Activated CD4-positive, CD25-positive, alpha-beta regulatory T cell treated with anti-CD3 and anti-CD28 coated beads, Interleukin-2, amount 50 U/mL, for 24 hours (primary cell): ENCODE data around the gene PLIN4.
A peak's percentile ranks its signal among the peaks of the same experiment; 100 is the strongest.
"Not testable (repeated sequence)": the region's sequence is repeated elsewhere in the genome, so short reads cannot be mapped to it uniquely, and the experiment has no call there.

Experiments used
- ATAC-seq, 2 donors: fragments of 150-1000 bp; cut with Tn5 transposase; one replicate each; pipeline ENCODE4 v1.10.0; 2021; ENCODE audit warnings: mild to moderate bottlenecking in 1 of 2, moderate library complexity in 1 of 2

PLIN4 gene

DNA sequence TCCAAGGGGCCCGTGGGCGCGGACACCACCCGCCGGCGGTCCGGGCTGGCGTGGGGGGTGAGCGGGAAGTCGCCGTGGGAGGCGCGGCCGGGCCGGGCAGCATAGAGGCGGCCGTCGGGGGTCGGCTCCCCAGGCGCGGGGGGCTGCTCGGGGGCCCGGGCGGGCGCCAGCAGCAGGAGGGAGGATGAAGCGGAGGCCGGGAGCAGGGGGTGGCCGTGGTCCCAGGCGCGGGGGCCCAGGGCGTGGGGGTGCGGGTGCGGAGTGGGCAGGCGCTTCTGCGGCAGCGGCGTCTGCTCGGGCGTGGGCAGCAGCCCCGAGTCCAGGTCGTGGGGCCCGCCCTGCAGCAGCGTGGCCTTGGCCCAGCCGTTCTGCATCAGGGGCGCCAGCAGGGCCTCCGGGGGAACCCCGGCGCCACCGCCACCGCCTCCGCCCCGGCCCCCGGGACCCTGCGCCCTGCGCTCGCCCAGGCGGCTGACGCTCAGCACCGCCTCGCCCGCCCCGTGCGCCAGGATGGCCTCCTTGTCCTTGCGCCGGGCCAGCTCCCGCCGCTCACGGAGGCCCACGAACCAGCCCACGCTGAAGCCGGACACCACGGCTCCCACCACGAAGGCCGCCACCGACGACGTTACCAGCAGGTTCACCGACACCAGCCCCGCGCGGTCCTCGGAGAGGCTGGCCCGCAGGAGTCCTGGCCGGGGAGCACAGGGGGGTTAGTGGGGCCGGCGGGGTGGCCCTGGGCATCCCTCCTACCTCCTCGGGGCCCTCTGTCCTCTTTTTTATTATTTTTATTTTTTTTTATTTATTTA is 25.8 kb upstream of the PLIN4 start:
- ATAC-seq: no peak

DNA sequence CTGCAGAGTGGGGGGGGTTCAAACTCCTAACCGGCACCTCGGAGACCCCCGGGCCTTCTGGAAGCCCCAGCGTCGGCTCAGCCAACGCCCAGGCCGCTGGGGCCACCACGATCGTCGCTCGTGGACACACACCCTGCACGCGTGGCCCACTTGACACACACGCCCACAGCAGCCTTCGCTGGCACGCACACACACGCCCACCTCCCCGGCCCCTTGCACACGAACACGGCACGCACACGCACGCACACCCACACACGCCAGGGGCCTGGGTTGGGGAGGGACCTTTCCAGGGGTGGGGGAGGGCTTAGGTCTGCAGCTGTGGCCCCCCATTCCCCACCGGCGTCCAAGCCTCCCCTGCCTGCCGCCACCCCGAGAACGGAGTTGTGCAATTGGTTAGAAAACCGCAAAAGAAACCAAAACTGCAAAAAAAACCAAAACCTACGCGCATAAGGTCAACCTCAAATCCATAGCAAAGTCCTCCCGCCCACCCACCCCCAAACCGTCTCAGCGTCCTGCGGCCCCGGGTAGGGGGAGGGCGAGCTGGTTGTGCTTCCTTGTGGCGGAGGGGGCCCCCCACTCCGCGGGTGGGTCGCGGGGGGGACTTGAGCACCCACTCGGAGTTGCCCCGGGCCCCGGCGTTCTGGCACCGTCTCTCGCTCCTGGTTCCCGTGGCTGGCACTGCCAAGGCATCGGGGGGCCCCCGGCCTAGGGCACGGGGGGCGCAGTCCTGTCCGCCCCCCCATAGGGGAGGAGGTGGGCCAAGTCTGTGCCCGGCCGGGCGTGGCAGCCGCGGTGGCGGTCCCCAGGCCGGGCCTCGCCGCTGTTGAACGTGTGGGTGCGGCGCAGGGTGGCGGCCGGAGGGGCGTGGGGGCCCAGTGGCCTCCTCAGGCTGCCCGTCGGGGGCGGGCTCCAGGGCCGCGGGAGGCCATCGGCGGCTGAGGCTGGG is 24.9 kb upstream of the PLIN4 start:
- ATAC-seq: no peak

DNA sequence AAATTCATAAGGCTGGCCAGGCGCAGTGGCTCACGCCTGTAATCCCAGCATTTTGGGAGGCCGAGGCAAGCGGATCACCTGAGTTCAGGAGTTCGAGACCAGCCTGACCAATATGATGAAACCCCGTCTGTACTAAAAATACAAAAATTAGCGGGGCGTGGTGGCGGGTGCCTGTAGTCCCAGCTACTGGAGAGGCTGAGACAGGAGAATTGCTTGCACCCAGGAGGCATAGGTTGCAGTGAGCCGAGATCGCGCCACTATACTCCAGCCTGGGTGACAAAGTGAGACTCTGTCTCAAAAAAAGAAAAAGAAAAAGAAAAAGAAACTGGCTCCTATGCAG is 23.5 kb upstream of the PLIN4 start:
- ATAC-seq: not testable (repeated sequence)

DNA sequence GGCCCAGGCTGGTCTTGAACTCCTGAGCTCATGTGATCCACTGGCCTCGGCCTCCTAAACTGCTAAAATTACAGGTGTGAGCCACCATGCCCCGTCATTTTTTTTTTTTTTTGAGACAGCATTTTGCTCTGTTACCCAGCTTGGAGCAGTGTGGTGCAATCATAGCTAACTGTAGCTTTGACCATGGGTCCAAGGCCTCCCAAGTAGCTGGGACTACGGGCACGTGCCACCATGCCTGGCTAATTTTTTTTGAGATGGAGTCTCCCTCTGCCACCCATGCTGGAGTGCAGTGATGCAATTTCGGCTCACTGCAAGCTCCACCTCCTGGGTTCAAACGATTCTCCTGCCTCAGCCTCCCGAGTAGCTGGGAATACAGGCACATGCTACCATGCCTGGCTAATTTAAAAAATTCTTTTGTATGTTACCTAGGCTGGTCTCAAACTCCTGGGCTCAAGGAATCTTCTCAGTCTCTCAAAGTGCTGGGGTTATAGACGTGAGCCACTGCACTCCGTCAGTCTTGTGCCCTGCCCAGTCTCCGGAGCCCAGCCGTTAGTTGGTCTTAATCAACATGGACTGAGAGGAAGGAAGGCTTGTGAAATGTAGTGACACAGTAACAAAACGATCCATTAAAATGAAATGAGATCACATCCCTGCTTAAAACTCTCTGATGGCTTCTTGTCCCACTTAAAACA is 23.0 kb upstream of the PLIN4 start:
- ATAC-seq: no peak

DNA sequence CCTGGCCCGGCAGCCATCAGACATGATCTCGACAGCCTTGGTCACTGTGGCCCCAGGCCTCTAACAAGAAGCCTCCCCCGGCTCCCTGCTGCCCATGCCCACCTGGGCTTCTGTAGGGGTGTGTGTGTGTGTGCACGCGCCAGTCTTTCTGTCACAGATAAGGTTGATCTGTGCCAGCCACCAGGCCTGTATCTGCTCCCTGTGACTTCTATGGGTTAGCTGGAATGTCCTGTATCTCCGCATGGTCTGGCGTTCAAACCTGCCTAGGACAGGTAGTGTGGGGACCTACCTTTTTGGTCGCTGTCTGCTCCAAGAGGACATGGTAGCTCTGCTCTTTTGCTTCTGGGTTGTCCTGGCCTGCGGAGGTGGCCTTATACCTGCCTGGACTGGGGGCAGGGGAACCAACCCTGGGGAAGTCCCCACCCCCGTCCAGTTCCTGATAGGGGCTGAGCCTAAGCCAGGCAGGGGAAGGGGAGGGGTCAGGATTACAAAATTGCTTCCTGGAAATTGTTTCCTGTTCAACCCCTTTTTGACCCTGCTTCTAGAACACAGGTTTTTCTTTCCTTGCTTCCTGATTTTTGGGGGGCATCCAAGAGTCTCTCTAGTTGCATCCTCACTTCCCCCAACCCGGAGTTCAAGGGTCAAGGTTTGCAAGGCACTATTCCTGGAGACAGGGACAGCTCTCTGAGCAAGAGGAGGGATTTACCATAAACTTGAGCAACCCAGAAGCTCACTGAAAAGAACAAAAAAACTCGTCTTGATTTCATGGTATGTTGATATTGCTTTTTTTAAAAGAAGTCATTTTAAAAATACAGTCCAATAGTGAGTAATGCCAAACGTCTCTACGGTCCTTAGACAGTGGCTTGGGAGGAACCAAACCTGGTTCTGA is 21.7 kb upstream of the PLIN4 start, which contains the start of gene LRG1:
Gene LRG1 (minus strand): TSS at position 344 of the 889 bp plus-strand sequence. CDS start 23 bp downstream, at position 321.
- ATAC-seq: peak; percentile 45 to 56

DNA sequence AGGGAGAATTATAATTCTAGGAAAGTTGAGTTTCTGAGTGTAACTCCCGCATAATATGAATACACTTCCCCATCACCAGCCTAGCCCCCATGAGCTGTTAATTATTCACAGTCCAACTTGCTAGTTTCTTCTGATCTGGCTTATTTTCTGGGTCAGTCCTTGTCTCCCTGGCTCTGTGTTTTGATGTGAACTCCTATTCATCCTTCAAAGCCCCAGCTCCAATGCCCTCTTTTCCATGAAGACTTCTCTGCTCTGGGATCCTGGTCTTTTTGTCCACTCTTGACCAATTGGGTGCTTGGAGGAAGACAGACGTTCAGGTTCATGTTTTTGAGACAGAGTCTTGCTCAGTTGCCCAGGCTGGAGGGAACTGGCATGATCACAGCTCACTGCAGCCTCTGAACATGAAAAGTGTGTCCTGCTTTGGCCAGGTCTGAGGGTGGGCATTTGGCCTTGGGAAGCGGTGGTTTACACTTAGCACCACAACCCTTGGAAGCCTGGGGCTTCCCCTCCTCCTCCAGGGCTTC is 20.9 kb upstream of the PLIN4 start:
- ATAC-seq: no peak

DNA sequence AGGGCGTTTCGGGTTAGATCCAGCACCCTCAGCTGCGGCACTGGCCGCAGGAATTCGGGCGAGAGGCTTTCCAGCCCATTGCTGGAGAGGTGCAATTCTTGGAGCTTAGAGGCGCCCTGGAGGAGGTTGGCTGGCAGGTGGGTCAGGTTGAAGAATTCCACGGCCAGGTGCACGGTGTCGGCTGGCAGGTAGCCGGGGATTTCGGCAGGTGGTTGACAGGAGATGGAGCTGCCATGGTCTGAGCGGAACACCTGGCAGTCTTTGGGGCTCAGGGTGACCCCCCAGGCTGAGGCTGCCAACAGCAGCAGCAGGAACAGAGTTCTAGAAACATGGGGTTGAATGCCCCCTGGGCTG is 20.3 kb upstream of the PLIN4 start:
- ATAC-seq: no peak

DNA sequence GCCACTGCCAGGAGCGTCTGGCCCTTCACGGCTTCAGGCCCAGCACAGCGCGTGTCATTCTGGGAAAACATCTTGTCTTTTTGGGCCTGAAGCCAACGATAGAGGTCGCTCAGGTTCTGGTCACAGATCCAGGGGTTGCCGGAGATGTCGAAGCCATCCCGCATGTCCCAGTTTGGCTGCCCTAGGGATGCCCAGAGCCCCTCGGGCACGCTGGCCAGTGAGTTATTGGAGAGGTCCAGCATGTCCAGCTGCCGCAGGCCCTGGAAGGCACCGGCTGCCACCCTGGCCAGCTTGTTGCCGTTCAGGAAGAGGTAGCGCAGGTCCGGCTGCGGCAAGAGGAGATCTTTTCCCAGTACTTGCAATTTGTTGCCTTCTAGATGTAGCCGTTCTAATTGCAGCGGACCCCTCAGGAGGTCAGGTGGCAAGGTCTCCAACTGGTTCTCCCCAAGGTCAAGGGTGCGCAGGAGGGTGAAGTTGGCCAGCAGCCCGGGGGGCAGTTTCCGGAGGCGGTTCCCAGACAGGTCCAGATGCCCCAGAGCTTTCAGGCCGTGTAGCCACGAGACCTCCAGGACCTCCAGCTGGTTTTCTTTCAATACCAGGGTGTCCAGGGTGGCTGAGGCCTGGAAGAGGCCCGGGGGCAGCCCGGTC is 19.8 kb upstream of the PLIN4 start:
- ATAC-seq: no peak

DNA sequence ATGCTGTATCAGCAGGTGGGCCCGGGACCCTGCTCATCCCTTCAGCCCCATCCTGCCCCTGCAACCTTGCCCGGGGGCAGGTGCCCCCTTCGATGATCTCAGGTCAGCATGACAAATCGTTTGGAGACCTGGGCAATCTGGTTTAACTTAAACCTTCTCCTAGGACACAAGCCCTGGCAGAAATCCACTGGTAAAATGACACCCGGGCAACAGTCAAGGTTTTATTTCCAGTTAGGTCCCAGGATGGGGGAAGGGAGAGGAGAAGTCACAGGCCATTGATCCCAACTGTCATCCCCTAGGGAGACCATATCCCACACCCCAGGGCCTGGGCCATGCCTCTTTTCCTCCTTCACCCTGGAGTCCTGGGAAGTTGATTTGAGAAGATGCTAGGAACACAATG is 18.5 kb upstream of the PLIN4 start:
- ATAC-seq: no peak

DNA sequence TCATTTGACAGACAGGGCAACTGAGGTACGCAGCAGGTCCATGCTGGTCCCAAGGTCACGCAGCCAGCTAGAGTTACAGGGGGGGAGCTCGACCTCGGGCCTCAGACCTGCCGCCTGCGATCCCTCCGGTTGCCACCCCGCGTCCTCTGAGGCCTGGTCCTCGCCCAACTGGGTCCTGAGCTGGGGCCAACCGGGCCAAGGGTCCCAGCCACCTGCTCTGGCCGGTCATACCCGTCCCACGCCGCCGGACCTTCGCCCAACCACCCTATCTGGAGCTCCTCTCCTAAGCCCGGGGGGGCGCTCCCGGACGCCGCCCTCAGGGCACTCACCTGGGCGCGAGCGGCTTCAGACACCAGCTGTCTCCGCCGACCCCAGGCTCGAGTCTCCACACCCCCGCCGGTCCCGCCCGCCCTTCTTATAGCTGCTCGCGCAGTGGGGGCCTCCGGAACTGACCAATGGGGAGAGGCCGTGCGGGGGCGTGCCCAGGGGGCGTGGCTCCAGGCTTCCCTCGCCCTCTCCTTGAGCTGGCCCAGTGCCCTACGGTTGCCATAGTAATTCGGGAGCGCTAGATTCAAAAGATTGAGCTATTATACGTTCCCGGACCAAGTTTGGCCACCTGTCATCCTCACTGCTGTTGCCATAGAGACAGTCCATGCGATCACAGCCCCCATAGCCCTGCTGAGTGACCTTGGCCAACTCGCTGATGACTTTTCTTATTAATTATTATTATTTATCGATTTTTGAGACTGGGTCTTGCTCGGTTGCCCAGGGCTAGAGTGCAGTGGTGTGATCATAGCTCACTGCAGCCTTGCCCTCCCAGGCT is 16.8 kb upstream of the PLIN4 start, which contains the start of gene PLIN5:
Gene PLIN5 (minus strand): TSS at position 389 of the 823 bp plus-strand sequence. CDS start 1,150 bp downstream, outside the sequence.
- peak; percentile 50 to 67 for ATAC-seq

DNA sequence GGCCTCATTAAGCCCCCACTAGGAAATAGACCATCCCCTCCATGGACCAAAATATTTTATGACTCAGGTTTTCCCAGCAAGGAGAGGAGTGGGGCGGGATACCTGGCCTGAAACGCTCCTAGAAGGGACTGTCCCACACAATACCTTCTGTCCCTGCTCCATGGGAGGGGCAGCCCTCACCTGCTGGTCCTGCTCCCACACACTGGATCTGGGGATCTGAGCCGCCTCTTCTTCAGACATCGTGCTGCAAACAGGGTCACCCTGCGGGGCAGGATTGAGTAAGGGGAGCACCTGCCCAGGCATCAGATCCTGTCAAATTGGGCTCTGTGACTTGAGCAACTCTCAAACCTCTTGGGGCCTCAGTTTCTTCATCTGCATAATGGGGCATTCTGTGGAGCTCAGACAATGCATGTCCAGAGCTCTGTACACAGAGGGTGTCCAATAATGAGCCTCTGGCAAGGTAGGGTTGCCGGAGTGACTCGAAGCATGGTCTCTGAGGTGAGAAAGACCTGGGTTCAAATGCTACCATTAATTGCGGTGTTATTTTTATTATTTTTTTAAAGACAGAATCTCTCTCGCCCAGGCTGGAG is 15.6 kb upstream of the PLIN4 start:
- no peak for ATAC-seq

DNA sequence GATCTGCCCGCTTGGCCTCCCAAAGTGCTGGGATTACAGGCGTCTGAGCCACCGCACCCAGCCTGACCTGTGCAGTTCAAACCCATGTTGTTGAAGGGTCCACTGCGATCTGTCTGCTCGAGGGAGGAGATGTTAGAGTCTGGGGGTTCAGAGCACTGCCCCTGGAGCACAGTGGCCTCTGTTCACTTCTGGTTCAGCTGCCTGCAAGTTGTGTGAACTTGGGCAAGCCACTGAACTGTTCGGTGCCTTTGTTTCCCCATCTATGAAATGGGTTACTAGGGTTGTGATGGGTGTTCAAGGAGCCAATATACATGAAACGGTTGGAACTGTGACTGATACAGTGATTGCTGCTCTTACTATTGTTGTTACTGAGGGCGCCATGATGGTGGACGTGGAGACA is 15.0 kb upstream of the PLIN4 start:
- no peak for ATAC-seq

DNA sequence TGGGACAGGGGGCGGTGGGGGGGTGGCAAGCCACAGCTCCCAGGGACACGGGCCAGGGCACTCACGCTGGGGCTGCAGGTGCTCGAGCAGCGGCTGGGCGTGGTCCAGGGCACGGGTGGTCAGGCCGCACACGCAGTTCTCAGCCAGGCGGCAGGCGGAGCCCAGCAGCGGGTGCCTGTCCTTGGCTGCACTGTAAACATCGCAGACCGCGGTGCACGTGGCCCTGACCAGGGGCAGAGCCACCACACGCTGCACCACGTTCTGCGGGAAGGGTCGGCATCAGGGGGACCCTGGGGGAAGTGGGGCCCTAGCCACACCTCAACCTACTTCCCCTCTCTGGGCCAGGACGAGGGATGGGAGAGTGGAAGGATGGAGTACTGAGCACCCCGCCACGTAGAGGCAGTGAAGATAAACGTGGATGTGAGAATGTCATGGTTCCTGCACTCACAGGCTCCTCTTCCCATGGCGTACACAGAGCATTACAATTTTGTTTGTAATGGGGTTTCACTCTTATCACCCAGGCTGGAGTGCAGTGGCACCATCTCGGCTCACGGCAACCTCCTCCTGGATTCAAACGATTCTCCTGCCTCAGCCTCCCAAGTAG is 13.4 kb upstream of the PLIN4 start:
- ATAC-seq: peak in 1 of 2 donors; percentile 4

DNA sequence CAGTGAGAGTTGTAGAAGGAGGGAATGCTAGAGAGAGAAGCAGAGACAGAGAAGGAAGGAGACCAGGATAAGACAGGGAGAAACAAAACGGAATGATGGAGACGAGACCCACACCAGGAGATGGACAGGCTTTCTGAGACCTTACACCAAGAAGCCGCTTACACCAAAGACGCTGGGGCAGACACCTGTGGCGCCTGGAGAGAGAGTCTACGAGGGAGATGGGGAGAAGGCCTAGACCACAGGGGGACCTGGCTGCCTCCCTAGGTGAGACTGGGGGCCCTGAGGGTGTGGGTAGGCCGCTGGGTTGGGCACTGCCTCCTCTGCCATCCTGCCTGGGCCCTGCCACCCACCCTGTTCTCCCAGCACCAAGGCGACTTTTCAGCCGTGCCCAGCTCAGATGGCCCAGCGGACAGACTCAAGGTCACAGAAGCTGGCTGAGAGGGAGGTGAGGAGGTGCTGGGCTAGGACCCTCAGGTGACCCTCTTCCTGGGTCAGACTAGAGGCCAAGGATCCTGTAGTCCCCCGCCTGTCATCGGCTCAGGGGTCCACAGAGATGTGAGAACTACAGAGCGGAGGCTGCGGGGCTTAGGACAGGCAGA is 11.7 kb upstream of the PLIN4 start:
- ATAC-seq: no peak

DNA sequence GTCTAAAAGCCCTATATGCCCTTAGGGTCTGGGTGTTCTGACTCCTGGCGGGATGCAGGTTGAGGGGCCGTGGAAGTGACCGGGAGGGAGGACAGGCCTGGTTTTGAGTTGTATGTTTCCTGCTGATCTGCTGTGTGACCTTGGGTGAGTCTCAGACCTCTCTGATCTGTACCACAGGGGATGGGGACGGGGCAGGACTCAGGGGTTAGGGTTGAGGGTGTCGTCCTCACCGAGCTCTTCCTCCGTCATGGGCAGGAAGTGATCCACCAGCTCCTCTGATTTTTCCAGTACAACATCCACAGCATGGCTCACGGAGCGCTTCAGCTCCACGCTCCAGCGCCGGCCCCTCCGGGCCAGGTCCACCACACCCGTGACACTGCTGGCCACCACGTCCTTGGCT is 10.6 kb upstream of the PLIN4 start:
- no peak for ATAC-seq

DNA sequence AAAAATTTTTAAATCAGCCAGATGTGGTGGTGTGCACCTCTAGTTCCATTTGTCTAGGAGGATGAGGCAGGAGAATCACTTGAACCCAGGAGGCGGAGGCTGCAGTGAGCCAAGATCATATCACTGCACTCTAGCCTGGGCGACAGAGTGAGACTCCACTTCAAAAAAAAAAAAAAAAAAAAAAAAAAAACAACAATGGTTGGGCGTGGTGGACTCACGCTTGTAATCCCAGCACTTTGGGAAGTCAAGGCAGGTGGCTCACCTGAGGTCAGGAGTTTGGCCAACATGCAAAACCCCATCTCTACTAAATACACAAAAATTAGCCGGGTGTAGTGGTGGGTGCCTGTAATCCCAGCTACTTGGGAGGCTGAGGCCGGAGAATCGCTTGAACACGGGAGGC is 9.1 kb upstream of the PLIN4 start:
- ATAC-seq: not testable (repeated sequence)

DNA sequence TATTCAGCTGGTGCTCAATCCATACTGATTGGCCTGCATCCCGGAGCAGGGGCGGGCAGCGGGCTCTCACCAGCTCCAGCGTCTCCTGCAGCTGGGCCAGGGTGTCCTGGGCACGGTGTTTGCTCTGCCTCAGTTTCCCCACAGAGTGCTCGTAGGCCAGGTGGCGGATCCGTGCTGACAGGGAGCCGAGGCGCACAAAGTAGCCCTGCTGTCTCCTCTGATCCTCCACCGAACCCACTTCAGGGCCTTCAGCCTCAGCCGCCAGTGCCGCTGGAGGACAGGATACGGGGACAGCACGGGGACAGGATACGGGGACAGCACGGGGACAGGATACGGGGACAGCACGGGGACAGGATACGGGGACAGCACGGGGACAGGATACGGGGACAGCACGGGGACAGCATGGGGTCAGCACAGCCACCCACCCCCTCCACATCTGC is 7.3 kb upstream of the PLIN4 start:
- no peak for ATAC-seq

DNA sequence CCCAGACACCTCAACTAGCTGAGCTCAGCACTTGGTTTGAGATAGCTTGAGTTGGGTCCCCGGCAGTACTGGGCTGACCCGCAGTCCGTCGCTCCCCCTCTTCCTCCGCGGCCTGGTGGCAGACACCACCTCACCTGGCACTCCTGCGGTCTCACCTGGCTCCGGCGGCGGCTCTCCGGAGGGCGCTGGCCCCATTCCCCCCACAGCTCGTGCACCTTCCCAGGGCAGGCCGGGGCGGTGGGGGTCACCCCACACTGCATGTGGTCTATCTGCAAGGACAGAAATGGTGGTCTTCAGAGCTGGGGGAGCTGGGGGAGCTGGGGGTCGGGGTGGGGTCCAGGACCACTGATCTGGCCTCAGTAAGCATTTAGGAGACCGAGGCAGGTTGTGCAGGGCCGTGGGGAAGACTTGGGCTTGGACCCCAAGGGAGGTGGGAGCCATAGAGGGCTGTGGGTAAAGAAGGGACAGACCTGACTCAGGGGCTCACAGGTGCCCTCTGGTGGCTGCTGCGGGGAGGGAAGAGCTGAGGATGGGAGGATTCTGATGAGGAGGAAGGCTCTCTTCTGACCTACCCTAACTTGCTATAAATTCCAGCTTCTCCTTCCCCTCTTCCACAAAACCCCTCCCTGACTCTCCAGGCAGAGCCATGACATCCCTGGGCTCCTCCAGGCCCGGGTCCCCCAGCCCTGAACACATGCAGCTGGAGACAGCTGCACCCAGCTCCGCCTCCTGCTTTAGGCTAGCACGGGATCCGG is 6.7 kb upstream of the PLIN4 start:
- ATAC-seq: peak; percentile 58 to 80
